Spleen (tissue), 7 donors: Measurements from ENCODE around the gene CASP10.

Source experiments
- POLR2A ChIP-seq, 3 donors: fragments of 450-650 bp; IDR thresholded peaks; one replicate each; pipeline ENCODE4 v1.5.1; 2017; ENCODE audit warnings: antibody characterized with exemption in 3 of 3, mild to moderate bottlenecking in 1 of 3
- POLR2AphosphoS5 ChIP-seq, 3 donors: sonication (generic); formaldehyde crosslinking; IDR thresholded peaks; one replicate each; pipeline ENCODE4 v1.5.1; 2017; ENCODE audit warnings: antibody characterized with exemption in 3 of 3
- TF ChIP-seq, protein P1 (sequence below), 11 experiments: fragments of 200-600 bp in 7 of 11; fragments of 450-650 bp in 4 of 11; sonication (generic) in 4 of 11; IDR thresholded peaks in 8 of 11; conservative IDR thresholded peaks in 3 of 11; 1 replicate in 7 of 11; 2 replicates in 4 of 11; pipeline versions ENCODE4 v1.4.0 to v1.8.0; 2016 to 2021; ENCODE audit warnings: antibody characterized with exemption in 11 of 11, inconsistent platforms in 4 of 11, mild to moderate bottlenecking in 1 of 11
- donor health status: DM: no; HTN: no; CAD: no; lungs with moderate emphysema.
- donor health status: DM: no; HTN: no; CAD: no.
- donor health status: DM: no; HTN: no; CAD: no.

DNA sequence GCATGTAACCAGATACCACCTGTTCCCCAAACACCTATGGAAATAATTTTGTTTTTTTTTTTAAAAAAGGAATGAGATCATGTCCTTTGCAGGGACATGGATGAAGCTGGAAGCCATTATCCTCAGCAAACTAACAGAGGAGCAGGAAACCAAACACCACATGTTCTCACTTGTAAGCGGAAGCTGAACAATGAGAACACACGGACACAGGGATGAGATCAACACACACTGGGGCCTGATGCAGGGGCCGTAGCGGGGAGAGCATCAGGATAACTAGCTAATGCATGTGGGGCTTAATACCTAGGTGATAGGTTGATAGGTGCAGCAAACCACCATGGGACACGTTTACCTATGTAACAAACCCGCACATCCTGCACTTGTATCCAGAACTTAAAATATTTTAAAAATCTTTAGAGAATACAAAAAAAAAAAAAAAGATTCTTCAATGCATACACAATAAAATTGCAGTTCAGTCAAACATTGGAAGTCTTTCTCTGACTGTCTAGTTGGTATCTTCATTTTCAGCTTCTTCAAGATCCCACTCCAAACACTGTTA, 11.6 kb upstream of the CASP10 start:
- TF ChIP-seq, protein P1, sequence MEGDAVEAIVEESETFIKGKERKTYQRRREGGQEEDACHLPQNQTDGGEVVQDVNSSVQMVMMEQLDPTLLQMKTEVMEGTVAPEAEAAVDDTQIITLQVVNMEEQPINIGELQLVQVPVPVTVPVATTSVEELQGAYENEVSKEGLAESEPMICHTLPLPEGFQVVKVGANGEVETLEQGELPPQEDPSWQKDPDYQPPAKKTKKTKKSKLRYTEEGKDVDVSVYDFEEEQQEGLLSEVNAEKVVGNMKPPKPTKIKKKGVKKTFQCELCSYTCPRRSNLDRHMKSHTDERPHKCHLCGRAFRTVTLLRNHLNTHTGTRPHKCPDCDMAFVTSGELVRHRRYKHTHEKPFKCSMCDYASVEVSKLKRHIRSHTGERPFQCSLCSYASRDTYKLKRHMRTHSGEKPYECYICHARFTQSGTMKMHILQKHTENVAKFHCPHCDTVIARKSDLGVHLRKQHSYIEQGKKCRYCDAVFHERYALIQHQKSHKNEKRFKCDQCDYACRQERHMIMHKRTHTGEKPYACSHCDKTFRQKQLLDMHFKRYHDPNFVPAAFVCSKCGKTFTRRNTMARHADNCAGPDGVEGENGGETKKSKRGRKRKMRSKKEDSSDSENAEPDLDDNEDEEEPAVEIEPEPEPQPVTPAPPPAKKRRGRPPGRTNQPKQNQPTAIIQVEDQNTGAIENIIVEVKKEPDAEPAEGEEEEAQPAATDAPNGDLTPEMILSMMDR (IDR thresholded peaks at IDR 0.05 in 8 of 11, conservative IDR thresholded peaks at IDR 0.05 in 3 of 11), result no peak
- TF ChIP-seq POLR2AphosphoS5 (IDR thresholded peaks at IDR 0.05) (peak in 1 of 3 donors; percentile 53), POLR2A (IDR thresholded peaks at IDR 0.05) (no peak)
